ENCODE results near the gene SPINK4.

Gene SPINK4

GRCh38 chr9:33230756-33231622, 9.0 kb upstream of the SPINK4 start:
- DNase-seq: no peak

- no peak for DNase-seq
These were observed 8.4 kb upstream of the SPINK4 start for GRCh38 chr9:33231623-33231942.

DNA sequence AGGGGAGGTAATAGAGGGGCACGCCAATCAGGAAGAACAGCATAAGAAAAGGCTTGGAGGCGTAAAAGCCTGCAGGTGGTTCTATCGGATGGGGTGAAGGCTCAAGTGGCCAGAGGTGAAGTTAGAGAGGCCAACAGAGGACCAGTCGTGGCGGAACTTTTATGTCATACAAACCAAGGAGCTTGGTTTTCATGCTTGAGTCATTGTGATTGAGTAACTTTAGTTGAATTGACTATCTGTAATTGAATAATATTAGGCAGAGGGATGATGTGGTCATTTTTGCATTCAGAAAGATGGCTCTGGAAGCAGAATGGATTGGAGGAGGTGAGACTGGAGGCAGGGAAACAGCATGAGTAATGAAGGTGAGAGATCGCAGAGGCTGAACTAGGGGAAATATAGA, 7.2 kb upstream of the SPINK4 start:
- no peak for DNase-seq

DNA sequence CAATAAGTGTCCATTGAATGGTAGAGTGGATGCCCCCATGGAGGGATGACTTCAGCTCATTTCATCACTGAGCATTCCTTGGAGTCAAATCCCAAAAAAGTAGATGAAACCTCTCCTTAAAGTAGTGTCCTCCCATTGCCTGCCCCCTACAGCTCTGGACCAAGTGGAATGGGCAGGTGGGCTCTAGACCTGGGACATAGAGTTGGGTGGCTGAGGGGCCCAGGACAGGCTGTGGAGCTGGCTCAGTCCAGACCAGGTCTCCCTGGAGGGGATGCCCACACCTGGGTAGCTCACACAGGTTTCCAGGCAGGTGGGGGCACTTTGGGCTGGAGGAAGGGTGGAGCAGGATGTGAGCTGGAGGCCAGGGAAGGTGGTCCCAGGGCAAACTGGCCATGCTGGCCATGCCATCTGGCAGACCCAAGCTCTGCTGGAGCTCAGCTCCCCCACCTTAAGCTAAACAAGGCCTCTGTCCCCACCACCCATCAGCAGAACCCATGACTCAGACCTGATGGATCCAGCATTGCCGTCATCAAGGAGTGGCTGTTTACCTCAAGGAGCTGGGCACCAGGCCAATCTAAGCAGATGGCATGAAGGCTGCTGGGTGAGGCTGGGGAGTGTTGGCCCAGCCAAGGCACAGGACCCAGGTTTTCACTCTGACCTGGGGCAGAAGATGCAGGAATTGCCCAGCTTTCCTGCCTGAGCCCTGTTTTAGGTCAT, 6.2 kb upstream of the SPINK4 start:
- no peak for DNase-seq

- DNase-seq: no peak
These were observed 5.2 kb upstream of the SPINK4 start for GRCh38 chr9:33234511-33235467.

- no peak for DNase-seq
These were observed 3.4 kb upstream of the SPINK4 start for GRCh38 chr9:33236571-33236970.

DNA sequence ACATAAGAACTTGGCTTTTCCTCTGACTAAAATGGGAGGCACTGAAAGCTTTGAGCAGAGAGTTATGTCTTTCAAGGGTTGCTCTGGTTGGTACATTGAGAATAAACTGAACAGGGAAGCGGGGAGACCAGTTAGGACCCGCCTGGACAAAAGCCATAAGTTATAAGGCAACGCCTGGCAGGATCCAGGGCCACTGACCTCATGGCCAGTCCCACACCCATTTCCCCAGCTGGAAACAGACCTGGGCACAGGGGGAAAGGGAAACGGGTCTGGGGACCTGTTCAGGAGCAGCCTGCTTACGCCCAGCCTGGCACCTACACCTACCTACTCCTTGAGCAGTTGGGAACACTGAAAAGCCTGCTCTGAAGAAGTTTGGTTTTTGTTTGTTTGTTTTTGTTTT, 1.3 kb downstream of the SPINK4 start:
- no peak for DNase-seq

- DNase-seq: no peak
These were observed 2.7 kb downstream of the SPINK4 start for GRCh38 chr9:33242609-33243134.

DNA sequence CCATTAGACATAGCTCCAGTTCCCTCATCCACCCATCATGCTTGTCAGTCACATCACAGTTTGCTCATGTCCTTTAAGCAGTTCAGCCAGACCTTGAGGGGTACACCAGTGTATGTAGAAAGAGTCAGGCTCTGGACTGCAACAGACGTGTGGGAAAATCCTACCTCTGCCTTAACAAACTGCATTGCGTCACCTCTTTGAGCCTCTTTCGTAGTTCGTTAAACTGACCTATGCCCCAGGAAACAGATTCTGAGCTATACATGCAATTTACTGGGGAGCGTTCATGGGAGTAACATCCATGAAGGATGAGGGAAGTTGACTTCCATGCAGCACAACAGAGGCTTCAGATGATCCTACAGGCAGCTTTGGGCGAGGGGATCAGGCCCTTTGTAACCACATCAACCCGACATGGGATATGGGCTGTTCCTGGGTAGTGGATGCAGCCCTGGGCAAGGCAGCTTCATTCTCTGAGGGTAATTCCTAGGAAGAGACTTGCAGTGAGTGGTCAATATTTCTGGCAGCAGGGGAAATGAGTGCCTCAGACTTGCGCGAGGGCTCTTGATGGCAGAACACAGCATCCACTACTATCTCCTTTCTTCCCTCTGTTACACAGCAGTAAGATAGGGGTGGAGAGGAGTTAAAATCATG, 4.3 kb downstream of the SPINK4 start:
- DNase-seq: no peak

- DNase-seq: no peak
These were observed 5.4 kb downstream of the SPINK4 start for GRCh38 chr9:33245341-33245740.

DNA sequence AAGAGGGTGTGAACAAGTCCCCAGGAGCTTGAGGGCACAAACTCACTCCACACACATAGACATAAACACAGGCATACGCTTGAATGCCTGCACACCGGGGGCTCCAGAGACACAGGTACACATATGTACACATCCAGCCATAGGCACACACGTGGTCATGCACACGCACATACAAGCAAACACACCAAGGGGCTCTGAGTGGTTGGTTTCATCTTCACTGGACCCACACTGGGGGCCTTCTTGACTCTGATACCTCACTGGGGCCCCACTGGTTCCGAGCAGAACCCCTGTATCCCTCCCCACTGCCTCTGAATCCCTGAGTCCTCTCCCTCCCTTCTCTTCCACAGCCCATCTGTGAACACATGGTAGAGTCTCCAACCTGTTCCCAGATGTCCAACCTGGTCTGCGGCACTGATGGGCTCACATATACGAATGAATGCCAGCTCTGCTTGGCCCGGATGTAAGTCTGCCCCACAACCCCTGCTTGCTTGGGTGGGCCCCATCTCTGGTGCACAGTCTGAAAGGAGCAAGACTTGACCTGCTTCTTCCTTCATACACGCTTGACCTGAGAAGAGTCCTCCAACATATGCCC, 6.4 kb downstream of the SPINK4 start:
- no peak for DNase-seq

DNA sequence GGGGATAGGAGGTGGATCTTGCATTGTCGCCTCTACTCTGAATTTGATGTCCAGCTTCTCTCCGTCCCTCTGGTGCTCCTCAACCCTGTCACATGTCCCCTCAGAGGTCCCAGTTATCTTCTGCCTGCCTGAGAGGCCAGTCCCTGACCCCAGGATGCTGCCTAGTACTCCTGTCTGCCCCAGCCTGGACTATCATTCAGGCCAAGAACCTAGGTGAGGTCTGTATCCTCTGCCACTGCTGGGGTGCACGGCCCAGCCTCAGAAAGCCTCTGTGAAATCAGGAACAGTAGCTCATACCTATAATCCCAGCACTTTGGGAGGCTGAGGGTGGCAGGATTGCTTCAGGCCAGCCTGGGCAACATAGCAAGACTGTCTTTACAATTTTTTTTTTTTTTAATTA, 8.6 kb downstream of the SPINK4 start:
- no peak for DNase-seq

DNA sequence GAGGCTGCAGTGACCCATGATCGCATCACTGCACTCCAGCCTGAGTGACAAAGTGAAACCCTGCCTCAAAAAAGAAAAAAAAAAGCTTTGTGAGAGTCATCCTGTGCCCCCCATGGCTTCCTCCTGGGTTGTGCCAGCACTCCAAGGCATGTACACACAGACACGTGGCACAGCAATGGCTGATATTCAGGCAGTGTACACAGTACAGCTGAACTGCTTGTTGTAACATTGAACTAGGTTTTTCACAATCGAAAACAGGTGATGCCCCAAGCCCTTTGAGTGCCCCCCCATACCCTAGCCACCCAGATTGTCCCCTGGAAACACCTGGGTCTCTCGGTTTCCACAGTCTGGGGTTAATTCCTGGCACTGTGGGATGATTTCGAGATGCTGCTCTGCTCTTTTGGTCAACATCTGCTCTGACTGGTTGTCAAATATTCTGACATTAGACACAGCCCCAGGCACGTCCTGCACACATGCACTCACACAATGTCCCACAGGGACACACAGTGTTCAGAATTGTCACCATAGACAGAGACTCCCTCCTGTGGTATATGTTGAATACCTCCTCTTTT, 9.2 kb downstream of the SPINK4 start:
- DNase-seq: no peak

- no peak for DNase-seq
These were observed 10.0 kb downstream of the SPINK4 start for GRCh38 chr9:33249983-33250382.

DNA sequence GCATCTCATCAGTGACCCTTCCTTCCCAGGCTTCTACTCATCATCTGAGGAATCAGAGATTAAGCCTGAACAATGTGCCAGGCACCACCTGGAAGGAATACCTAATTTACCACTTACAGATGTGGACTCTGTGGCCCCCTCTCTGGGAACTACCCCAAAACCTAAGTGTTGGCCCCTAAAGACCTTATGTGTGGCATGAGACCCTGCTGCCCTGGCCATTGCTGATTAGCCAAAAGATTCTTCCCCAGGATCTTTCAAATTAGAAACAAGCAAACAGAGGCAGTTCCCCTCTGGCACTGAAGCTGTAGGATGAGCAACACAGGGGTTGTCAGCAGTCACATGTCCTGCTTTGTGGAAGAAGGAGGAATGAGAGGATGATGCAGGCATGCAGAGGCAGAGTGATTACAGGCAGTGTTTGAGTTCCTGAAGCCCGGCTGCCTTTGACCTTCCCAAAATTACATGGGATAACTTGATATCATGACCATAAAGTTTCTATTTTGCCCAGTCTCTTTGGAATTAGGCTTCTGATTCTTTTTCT, 10.6 kb downstream of the SPINK4 start:
- no peak for DNase-seq

DNA sequence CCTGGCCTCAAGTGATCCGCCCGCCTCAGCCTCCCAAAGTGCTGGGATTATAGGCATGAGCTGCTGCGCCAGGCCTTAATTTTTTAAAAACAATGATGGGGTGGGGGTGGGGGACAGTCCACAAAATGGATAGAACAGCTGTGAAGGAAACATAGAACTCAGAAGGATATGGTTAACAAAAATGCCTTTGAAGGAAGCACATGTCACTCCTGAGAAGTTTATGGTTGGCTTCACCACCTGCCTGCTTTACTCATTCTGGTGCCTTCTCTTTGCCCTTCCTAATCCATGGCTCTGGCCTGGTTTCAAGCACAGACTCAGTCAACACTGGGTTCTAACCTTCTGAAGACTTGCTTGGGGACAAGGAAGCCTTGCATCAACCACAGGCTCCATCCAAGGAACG, 14.2 kb downstream of the SPINK4 start:
- no peak for DNase-seq

DNA sequence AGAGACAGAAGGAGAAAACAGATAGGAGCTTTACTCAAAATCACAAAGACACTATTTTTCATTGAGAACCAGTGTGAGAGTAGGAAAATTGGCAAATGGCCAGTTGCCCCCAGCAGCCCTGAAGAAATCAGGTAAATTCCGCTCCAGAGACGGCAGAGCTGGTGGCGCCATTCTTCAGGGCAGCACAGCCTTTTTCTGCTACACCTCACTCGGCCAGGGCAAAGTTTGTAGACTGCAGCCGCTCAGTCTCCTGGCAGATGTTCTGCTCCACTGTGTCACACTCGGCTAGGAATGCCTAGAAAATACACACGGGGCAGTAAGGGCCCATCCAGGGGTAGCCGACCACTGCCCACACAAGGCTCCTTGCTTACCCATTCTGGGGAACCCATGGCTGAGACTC, 15.0 kb downstream of the SPINK4 start:
- DNase-seq: no peak

- no peak for DNase-seq
These were observed 15.5 kb downstream of the SPINK4 start for GRCh38 chr9:33255471-33255870.

GRCh38 chr9:33256236-33256635, 16.3 kb downstream of the SPINK4 start:
- no peak for DNase-seq

DNA sequence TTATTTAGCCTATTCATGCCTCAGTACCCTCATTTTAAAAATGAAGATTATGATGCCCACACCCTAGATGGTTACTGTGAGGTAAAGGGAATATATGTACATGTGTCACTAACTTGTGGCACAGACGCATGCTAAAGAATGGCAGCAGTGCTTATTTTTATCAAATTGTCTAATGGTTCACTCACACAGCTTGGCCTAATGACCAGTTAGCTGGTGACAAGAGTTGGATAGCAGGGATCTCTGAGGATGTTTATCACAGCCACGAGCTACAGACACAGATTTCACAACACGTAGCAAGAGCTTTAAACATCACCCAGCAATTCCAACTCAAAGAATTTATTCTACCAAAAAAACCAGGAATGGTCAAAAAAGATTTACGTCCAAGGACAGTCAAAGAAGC, 17.3 kb downstream of the SPINK4 start:
- DNase-seq: no peak

GRCh38 chr9:33260372-33260771, 20.4 kb downstream of the SPINK4 start:
- DNase-seq: no peak

All from stimulated activated CD4-positive, alpha-beta T cell treated with anti-CD3 and anti-CD28 coated beads, Interleukin-4, amount 100 ng/mL, for 1 hour (primary cell).